HG03571 (cell line): ENCODE measurements around the gene KLK5.

Source experiments
- ATAC-seq: cut with Tn5 transposase; IDR thresholded peaks from one replicate; pipeline ENCODE4 v1.9.1; 2021; ENCODE audit not compliant: unreplicated experiment

Gene KLK5

GRCh38 chr19:50969413-50969760, 16.5 kb upstream of the KLK5 start, which contains the start of gene KLK6:
Gene KLK6, minus strand, starts transcription at chr19:50969591. Its CDS starts 1,487 bp downstream, at chr19:50968104.
- ATAC-seq: no peak

DNA sequence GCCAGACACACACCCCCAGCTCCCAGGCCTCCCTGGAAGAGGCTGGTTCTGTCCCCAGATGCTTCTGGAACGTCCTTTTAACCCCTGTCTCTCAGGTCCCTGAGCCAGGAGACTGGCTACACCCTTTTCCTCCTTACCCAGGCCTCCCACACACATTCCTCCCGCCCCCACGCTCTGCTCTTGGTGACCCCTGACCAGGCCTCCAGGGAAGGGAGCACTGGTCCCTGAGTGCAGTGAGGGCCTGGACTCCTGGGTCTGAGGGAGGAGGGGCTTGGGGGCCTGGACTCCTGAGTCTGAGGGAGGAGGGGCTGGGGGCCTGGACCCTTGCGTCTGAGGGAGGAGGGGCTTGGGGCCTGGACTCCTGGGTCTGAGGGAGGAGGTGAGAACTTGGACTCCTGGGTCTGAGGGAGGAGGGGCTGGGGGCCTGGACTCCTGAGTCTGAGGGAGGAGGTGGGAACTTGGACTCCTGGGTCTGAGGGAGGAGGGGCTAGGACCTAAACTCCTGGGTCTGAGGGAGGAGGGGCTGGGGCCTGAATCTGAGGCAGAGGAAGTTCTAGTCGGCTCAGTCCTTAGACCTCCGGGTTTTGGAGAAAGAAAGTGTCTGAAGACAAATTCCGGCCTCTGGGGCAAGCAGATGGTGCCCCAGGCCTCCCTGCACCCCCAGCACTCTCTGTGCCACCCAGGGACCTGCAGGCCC, 16.0 kb upstream of the KLK5 start:
- no peak for ATAC-seq

DNA sequence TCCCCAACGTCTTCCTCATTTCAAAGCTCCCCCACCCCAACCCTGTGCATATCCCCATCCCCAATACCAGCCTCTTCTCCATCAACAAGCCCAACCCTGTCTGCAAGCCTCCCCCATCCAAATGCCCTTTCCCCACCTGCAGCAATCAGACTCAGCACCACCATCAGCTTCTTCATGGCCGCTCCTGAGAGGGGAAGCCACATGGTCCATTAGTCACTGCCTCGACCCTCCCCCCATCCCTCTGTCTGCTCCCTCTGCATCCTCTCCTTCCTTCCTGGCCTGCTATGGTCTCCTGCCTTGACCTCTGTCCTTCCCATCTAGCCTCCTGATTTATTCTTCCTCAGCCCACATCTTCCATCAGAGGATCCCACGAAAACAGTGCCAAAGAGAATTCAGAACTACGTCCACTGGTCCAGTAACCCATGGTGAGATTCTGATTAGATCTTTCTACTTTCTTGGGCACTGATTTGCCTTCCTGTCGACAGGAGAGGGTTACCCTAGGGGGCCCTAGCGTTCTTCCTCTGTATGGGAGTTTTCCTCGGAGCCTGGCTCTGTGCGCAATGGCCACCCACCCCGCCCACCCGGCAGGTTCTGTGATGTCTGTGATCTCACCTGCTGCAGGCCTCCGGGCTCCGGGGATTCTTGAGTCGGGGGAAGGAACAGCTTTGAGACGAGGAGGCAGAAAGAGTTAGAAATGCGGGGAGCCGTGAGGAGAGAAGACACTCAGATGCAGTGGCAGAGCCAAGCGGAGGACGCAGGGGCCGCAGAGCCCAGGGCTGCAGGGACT, 15.3 kb upstream of the KLK5 start:
- ATAC-seq: no peak

GRCh38 chr19:50964266-50964665, 11.4 kb upstream of the KLK5 start:
- ATAC-seq: no peak

DNA sequence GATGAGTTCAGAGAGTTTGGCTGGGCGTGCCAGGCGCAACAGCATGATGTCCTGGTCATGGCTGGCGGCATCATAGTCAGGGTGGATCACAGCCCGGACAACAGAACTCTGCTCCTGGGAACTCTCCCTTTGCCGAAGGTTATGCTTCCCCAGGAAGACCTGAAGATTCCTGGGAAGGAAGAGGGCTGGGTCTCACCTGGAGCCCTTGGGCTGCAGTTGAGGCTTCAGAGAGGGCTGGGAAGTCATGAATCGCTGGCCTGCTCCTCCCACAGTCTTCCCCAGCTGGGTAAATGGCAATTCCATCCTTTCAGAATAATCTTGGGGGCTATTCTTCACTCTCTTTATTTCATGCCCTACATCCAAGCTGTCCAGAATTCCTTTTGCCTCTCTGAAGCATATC, 10.5 kb upstream of the KLK5 start:
- ATAC-seq: no peak

DNA sequence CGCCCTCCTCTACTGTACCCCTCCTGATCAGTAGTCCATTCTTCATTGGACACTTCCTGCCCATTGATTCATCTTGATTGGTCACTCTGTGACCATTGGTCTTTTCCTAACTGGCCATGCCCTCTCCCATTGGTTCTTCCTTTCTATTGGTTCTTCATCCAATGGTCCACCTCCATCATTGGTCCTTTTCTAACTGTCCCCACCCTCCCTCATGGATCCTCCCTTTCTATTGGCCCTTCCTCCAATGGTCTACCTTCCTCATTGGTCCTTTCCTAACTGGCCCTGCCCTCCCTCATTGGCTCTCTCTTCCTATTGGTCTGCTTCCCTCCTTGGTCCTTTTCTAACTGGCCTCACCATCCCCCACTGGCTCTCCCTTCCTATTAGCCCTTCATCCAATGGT, 9.4 kb upstream of the KLK5 start:
- no peak for ATAC-seq

GRCh38 chr19:50959731-50960500, 7.1 kb upstream of the KLK5 start:
- ATAC-seq: no peak

DNA sequence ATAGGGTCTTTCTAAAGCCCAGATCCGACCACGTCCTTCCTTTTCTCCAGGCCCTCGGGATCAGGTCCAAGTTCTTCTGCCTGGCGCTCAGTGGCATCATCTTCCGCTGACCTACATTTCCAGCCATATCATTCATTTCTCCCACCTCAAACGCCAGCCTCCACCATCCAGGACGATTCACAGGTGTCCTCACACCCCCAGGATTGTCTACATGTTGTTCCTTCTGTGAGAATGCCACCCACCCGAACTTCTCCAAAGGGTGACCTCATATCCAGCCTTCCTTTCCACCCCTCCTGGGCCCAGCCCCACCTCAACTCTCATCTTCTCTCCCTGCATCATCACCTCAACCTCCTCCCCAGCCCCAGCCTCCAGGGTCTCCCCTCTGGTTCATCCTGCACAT, 4.7 kb upstream of the KLK5 start:
- ATAC-seq: no peak

DNA sequence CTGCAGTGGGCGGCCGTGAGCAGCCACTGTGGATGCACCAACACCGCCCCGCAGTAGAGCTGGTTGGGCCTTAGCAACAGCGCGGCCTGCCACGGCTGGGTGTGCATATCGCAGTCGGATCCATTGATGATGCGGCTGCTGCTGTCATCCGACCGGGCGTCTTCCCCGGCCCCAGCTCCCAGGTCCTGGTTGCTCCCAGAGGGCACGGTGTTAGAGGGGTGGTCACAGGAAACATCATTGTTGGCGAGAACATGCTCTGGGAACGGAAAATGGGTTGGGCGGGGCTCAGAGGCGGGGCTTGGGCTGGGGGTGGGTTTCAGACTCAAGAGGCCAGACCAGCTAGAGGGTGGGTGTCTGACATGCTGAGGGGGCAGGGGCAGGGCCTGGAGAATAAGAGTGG, 3.0 kb downstream of the KLK5 start:
- ATAC-seq: no peak

- ATAC-seq: no peak
Measured at GRCh38 chr19:50947123-50947522, 5.7 kb downstream of the KLK5 start.

GRCh38 chr19:50944795-50945194, 8.0 kb downstream of the KLK5 start:
- ATAC-seq: no peak

- ATAC-seq: no peak
Measured at GRCh38 chr19:50943074-50943828, 9.6 kb downstream of the KLK5 start.

GRCh38 chr19:50939596-50939995, 13.2 kb downstream of the KLK5 start:
- ATAC-seq: no peak

GRCh38 chr19:50933640-50934039, 19.2 kb downstream of the KLK5 start:
- no peak for ATAC-seq

- ATAC-seq: no peak
Measured at GRCh38 chr19:50932690-50933083, 20.2 kb downstream of the KLK5 start.

DNA sequence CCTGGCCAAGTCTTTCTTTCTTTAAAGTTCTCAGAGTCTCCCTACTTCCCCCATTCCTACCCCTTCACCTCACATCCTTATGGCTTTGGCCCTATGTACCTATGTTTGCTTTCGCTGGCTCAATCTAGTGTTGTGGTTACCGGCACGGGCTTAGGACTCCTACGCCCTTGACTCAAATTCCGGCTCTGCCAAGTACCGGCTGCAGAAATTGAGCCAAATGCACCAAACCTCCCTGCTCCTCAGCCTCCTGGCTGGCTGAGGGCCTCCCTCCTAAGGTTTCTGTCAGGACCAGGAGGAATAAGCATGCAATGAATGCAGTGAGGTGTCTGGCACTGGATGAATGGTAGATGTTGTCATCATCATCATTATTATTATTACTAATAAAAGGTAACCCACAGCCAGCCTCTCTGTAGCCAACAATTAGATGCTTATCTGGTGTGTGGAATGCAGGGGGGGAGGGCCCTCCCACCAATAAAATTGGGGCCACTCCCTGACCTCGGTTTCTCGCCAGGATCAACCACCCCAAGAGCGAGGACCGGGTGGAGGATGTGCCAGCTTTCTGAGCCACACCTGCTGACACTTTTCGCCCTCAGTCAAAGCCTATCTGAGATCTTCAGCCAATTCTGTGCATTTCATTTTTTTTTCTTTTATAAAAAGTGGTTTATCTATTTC, 20.7 kb downstream of the KLK5 start:
- ATAC-seq: no peak

DNA sequence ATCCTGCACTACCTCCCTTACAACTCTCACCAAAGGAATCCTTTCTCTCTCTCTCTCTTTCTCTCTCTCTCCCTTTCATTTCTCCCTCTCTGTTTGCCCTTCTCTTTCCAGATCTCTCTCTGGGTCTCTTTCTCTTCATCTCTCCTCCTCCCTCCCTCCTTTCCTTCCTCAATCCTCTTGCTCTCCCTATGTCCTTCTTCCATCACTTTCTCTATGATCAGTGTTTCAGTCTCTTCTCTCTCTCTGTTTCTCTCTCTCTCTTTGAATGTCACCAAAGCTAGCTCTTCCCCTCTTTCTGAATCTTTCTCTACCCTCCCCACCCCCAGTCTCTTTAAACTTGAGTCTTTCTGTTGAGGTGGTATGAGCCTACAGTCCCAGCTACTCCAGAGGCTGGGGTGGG, 21.8 kb downstream of the KLK5 start:
- ATAC-seq: no peak

GRCh38 chr19:50928831-50929230, 24.0 kb downstream of the KLK5 start:
- ATAC-seq: no peak

GRCh38 chr19:50926144-50926543, 26.7 kb downstream of the KLK5 start:
- no peak for ATAC-seq

- no peak for ATAC-seq
Measured at GRCh38 chr19:50925734-50926133, 27.1 kb downstream of the KLK5 start.

DNA sequence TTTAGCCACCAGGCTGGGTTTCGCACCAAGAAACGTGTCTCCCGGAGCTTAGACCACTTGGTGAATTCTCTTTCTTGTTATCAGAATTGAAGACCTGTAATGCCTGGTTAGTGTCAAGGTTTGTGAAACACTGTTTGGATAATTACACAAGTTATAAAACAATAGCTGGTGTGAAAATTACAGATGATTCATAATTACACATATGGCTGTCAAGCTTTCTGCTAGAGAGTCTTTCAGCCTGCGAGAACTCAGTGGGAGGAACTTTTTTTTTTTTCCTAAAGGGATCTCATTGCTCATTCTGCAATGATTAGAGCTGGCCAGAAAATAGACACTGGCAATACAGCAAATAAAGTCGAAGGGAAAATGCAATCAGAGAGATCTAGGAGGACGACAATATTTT, 28.3 kb downstream of the KLK5 start:
- ATAC-seq: no peak
